Measurements from ENCODE around the gene MRPL52. TPM values are rescaled to one million over a fixed set of nuclear protein-coding genes. Genes with fewer than 3 reads are reported as not detected.
A peak's percentile ranks its signal among the peaks of the same experiment; 100 is the strongest.

The MRPL52 gene
- total and polyA plus RNA-seq, 10 of the 15 experiments (the other 5 are each of a cell fraction or from before 2014, with no cell fraction given), result 51.7 to 541 (median 142) TPM

DNA sequence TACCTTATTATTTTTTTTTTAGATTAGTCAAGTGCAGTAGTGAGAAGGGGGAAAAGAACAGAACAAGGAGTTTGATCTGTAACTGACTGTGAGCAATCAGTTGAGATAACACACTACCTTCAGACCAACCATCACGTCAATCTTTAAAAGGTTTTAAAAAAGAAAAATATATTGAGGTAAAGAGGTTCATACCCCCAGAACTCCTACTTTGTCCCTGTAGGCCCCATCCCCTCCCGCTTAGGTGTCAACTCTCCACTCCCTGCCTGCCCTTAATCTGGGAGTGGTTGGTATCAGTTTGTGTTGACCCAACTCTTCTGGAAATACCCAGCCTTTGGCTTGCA is 22.9 kb downstream of the MRPL52 start:
- Histone ChIP-seq H3K4me1 (ENCODE audit: control insufficient read depth, insufficient read depth, low read length) (peaks cover 18% of the 10 kb centered on the region), H3K9me3 (replicated peaks; ENCODE audit: control insufficient read depth, insufficient read depth, low read length) (peaks cover 2% of the 10 kb centered on the region; the same call in 1 of the 3 replicates), H4K20me1 (ENCODE audit: control insufficient read depth, insufficient read depth) (no peaks in the 10 kb centered on the region), H3K27me3 (replicated peaks in 1 of 2; ENCODE audit: control insufficient read depth in 2 of 2, insufficient read depth in 2 of 2, low read length in 1 of 2) (no peaks in the 10 kb centered on the region), H2AFZ (ENCODE audit: control insufficient read depth, low read depth, low read length) (peak overlapping the region; percentile 99), H3K36me3 (ENCODE audit: control insufficient read depth in 2 of 2, insufficient read depth in 2 of 2, low read length in 1 of 2) (no peaks in the 10 kb centered on the region), H3K4me3 (no peak overlapping the region), H3K4me2 (ENCODE audit: control insufficient read depth, insufficient read depth) (peak overlapping the region; percentile 100), H3K79me2 (ENCODE audit: control insufficient read depth, insufficient read depth, low read length) (no peaks in the 10 kb centered on the region), H3K27ac (ENCODE audit: control insufficient read depth, insufficient read depth) (peak overlapping the region; percentile 89), H3K9ac (ENCODE audit: control insufficient read depth, insufficient read depth, low read length) (peak overlapping the region; percentile 90; the same call in 1 of the 2 replicates)
- DNase-seq (ENCODE audit: low read depth, low spot score) (no peak), FAIRE-seq (no peak), ATAC-seq (no peak)
- 74% methylated on average over 2 of the region's 2 CpGs for WGBS (ENCODE audit: insufficient coverage, insufficient replicate concordance, low lambda C conversion rate, missing lambda C conversion rate)
- ChIA-PET CTCF (interaction anchor here (0.6 to 10.0 kb wide), 52 partner anchors 12 to 466 kb away, joined by 3 to 324 read pairs (median 6); partner anchors contain the start of genes ABHD4, DAD1, LRP10 and MRPL52), SMC1A (ENCODE audit: uncharacterized antibody, unreplicated experiment) (interaction anchor here (0.6 to 7.3 kb wide), 37 partner anchors 11 to 462 kb away, joined by 3 to 104 read pairs (median 5); partner anchors contain the start of genes DAD1, LRP10, MRPL52 and OXA1L), RAD21 (ENCODE audit: unreplicated experiment) (interaction anchor here (0.7 to 9.4 kb wide), 33 partner anchors 9 to 462 kb away, joined by 3 to 130 read pairs (median 6); partner anchors contain the start of genes DAD1, LRP10, MRPL52 and OXA1L), POLR2A (interaction anchor here (0.9 to 2.2 kb wide), 5 partner anchors 19 to 281 kb away, joined by 3 to 11 read pairs (median 6); partner anchors contain the start of gene LRP10)
- intact Hi-C loops (cut with micrococcal nuclease; ENCODE audit: unreplicated experiment) (loop anchor here (2.0 to 5.0 kb wide), 3 partner anchors 48 to 466 kb away; no protein-coding TSS in a partner anchor), in situ Hi-C loops (cut with MboI) (loop anchor here (10.0 kb wide), 1 partner anchor 468 kb away; no protein-coding TSS in a partner anchor)
- BruUV-seq (replicated peaks), result no TSS peak
- TF ChIP-seq MYC (IDR thresholded peaks at IDR 0.05; ENCODE audit: insufficient read depth, insufficient read length, insufficient replicate concordance, low read length, severe bottlenecking) (no peak), RAD51 (IDR thresholded peaks at IDR 0.05) (no peak), SREBF1 (IDR thresholded peaks at IDR 0.05; ENCODE audit: low read length) (no peak)
